Activated CD8-positive, alpha-beta memory T cell treated with anti-CD3 and anti-CD28 coated beads for 1 hour (primary cell): ENCODE data around the gene MYCBP2.
"Not testable (repeated sequence)": the region's sequence is repeated elsewhere in the genome, so short reads cannot be mapped to it uniquely, and the experiment has no call there.

Experiments used
- DNase-seq, 2 donors: peaks; one replicate each; pipeline ENCODE4 v3.0.0-alpha.2; 2020; ENCODE audit warnings: low read depth in 1 of 2; ENCODE audit errors: extremely low read depth in 1 of 2

Gene MYCBP2

DNA sequence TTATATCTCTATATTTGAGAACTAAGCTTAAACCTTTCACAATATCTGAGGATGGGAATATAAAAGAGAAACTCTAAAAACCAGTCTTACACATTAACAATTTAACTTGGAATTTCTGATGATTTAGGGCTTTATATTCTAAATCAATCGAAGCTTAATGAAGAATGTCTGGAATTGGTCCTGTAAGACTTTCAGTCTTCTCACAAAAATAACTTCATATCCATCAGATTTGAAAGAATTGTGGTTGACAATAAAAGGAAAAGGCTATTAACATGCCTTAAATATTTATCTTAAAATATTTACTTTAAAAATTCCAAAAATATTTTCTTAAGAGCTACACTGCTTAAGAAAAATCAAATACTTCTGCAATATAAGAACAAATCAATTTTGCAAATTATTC is 27.3 kb downstream of the MYCBP2 start:
- DNase-seq = no peak

- DNase-seq = no peak
Observed at GRCh38 chr13:77298426-77298825, 28.5 kb downstream of the MYCBP2 start.

DNA sequence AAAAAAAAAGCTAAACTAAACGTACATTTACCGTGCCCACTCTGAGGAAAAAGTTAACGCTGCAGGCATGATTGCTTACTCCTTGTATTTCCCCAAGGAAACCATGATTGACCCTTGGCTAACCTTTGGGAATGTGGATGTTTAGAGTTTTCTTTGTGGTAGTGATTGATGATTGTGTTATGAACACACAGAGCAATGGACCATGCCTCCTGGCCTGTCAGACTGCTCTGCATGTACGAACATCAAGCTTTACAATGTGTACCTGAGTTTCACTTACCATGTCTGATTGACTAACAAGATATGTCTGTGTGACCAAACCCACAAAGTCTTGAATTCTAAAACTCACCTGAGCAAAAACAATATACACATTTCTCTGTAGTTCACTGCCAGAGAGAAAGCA is 35.1 kb downstream of the MYCBP2 start:
- DNase-seq = no peak

DNA sequence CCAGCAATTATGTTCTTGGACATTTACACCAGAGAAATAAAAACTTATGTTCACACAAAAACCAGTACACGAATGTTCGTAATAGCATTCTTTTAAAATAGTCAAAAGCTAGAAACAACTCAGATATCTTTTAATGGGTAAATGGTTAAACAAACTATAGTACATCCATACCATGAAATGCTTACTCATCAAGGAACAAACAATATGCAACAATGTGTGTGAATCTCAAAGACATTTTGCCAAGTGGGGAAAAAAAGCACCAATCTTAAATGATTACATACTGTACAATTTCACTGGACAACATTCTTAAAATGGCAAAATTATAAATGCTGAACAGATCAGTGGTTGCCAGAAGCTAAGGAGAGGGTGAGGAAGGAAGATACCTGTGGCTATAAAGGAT is 36.6 kb downstream of the MYCBP2 start:
- DNase-seq = no peak

- no peak for DNase-seq
Observed at GRCh38 chr13:77289851-77290250, 37.0 kb downstream of the MYCBP2 start.

DNA sequence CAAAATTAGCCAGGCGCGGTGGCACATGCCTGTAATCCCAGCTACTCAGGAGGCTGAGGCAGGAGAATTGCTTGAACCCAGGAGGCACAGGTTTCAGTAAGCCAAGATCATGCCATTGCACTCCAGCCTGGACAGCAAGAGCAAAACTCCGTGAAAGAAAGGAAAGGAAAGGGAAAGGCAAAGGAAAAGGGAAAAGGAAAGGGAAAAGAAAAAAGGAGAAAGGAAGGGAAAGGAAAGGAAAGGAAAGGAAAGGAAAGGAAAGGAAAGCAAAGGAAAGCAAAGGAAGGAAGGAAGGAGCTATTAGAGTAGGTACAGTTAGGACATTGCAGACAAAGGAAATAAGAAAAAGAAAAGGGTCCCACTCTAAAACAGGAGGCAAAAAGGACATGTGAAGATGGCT is 41.3 kb downstream of the MYCBP2 start:
- DNase-seq = not testable (repeated sequence)

GRCh38 chr13:77285098-77285497 is 41.8 kb downstream of the MYCBP2 start:
- DNase-seq = no peak

DNA sequence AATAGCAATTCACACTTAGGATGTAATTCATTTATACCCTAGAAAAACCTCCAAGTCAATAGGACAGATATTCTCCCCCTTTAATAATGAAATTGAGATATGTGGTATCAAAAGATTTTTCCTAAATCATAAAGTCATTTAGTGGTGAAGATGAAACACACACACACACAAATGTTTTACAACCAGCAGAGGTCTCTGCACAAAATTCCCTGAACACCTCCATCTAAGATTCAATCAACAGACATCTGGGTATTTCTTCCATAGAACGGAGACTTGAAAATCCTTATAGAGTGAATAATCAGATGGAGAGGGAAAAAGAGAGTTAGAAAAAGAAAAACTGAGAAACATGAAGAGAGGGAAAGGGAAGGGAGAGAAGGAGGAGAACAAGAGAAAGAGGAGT is 52.8 kb downstream of the MYCBP2 start:
- no peak for DNase-seq

- DNase-seq = no peak
Observed at GRCh38 chr13:77269141-77269540, 57.8 kb downstream of the MYCBP2 start.

- no peak for DNase-seq
Observed at GRCh38 chr13:77267362-77267761, 59.5 kb downstream of the MYCBP2 start.

- DNase-seq = no peak
Observed at GRCh38 chr13:77265336-77265735, 61.6 kb downstream of the MYCBP2 start.

- no peak for DNase-seq
Observed at GRCh38 chr13:77262198-77262597, 64.7 kb downstream of the MYCBP2 start.

- no peak for DNase-seq
Observed at GRCh38 chr13:77250975-77251374, 75.9 kb downstream of the MYCBP2 start.

GRCh38 chr13:77245224-77245623 is 81.7 kb downstream of the MYCBP2 start:
- not testable (repeated sequence) for DNase-seq

- no peak for DNase-seq
Observed at GRCh38 chr13:77239312-77239711, 87.6 kb downstream of the MYCBP2 start.

- DNase-seq = no peak
Observed at GRCh38 chr13:77235456-77236022, 91.4 kb downstream of the MYCBP2 start.

- no peak for DNase-seq
Observed at GRCh38 chr13:77233159-77233558, 93.7 kb downstream of the MYCBP2 start.

DNA sequence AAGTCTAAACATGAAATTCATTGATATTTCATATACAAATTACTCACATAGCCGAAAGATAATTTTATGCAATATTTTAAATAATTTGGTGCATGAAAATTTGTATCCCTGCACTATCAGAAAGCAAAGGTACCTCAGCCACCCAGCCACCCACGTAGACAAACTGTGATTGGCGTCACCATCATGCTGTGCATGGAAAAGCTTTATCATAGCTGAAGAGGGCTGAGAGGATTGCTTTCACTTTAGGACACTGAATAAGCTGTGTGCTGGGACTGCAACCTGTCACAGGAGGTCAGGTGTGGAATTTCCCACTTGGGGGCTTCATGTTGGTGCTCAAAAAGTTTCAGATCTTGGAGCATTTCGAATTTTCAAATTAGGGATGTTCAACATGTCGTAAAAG is 96.3 kb downstream of the MYCBP2 start:
- DNase-seq = no peak

DNA sequence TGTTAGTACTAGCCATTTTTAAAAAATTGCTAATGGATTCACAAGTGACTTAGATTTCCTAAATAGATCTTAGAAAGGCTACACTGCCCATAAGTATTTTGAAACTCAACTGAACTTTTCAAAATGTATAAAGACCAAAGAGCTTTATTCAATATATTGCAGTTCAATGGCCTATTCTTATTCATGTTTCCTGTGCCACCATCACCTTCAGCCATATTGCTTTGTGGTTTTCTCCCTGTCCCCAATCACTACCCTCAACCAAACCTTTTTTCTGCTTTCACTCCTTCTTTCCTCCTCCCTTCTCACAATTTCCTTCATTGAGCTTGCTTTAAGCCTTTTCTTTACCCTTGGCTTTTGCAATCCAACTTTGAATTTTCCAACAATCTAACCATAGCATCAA is 100.9 kb downstream of the MYCBP2 start:
- no peak for DNase-seq

- DNase-seq = no peak
Observed at GRCh38 chr13:77222909-77223308, 104.0 kb downstream of the MYCBP2 start.

- no peak for DNase-seq
Observed at GRCh38 chr13:77222000-77222690, 104.7 kb downstream of the MYCBP2 start.

GRCh38 chr13:77219401-77219800 is 107.5 kb downstream of the MYCBP2 start:
- no peak for DNase-seq

DNA sequence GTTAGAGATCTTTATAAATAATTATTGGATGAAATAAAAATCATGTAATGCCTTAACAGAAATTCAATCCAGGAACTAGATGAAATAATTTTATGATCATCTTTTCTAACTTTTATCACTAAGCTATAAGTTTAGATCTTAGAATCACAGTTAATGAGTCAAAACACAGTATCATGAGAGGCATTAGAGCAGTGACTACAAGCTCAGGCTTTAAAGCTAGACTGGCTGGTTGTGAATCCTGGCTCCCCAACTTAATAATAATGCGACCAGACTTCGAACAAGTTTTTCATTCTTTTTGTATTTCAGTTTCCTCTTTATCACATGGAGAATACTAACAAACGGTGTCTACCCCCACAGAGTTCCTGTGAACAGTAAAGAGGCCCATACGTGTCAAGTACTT is 108.6 kb downstream of the MYCBP2 start:
- no peak for DNase-seq
